Peyer's patch (tissue), 4 donors: Measurements from ENCODE around the gene ADAMTS1. TPM values are rescaled to one million over a fixed set of nuclear protein-coding genes. Genes with fewer than 3 reads are reported as not detected.

ENCODE experiments used
- DNase-seq, 3 donors: peaks; one replicate each; pipeline ENCODE4 v3.0.0-alpha.2; 2017 to 2019
- H3K27ac ChIP-seq, 4 donors: fragments of 200-600 bp; sonication (generic); one replicate each; pipeline ENCODE4 v1.5.1; 2016 to 2019
- H3K27me3 ChIP-seq, 2 donors: fragments of 200-600 bp; sonication (generic); one replicate each; pipeline ENCODE4 v1.5.1; 2019
- H3K36me3 ChIP-seq, 3 donors: fragments of 200-600 bp; sonication (generic); one replicate each; pipeline ENCODE4 v1.5.1; 2016 to 2019
- H3K4me1 ChIP-seq, 4 donors: fragments of 200-600 bp; sonication (generic); one replicate each; pipeline ENCODE4 v1.5.1; 2016 to 2019
- H3K4me3 ChIP-seq, 4 donors: fragments of 200-600 bp; sonication (generic); 1 replicate in 3 of 4; 2 replicates in 1 of 4; pipeline ENCODE4 v1.5.1; 2016 to 2019; ENCODE audit warnings: mild to moderate bottlenecking in 1 of 4
- H3K9me3 ChIP-seq, 4 donors: fragments of 200-600 bp; sonication (generic); one replicate each; pipeline ENCODE4 v1.5.1; 2016 to 2019; ENCODE audit warnings: mild to moderate bottlenecking in 1 of 4
- CTCF ChIP-seq, 6 experiments: fragments of 450-650 bp in 4 of 6; fragments of 200-600 bp in 2 of 6; sonication (generic) in 1 of 6; IDR thresholded peaks; one replicate each; pipeline ENCODE4 v1.5.1; 2017 to 2019; ENCODE audit warnings: antibody characterized with exemption in 6 of 6, mild to moderate bottlenecking in 3 of 6, moderate library complexity in 1 of 6
- POLR2A ChIP-seq, 2 donors: fragments of 450-650 bp; IDR thresholded peaks; one replicate each; pipeline ENCODE4 v1.5.1; 2017; ENCODE audit warnings: antibody characterized with exemption in 2 of 2, mild to moderate bottlenecking in 2 of 2, moderate library complexity in 2 of 2
- total RNA-seq, 4 donors: library from RNA; depleted of rRNA; stranded (reverse); fragments of >200 nt; gene quantifications; one replicate each; pipeline ENCODE4 v1.1.0, GENCODE V29; 2016

The ADAMTS1 gene
- total RNA-seq, 4 donors from 2014 or later: 11.0 to 150 (median 28.8) TPM

GRCh38 chr21:26849428-26850115 lies 4.4 kb upstream of the ADAMTS1 start:
- no peaks in the 10 kb centered on the region for H3K27me3 ChIP-seq
- H3K27ac ChIP-seq: no peak overlapping the region
- DNase-seq: no peak
- H3K36me3 ChIP-seq: no peaks in the 10 kb centered on the region
- no peaks in the 10 kb centered on the region for H3K4me1 ChIP-seq
- no peak overlapping the region for H3K4me3 ChIP-seq
- TF ChIP-seq CTCF (IDR thresholded peaks at IDR 0.05) (peak in 4 of 6 experiments; percentile 26 to 58 (median 44)), POLR2A (IDR thresholded peaks at IDR 0.05) (no peak)
- H3K9me3 ChIP-seq: no peaks in the 10 kb centered on the region

- Histone ChIP-seq H3K27me3 (no peaks in the 10 kb centered on the region), H3K4me1 (peaks cover 0 to 6% (median 0%) of the 10 kb centered on the region in 4 donors), H3K9me3 (no peaks in the 10 kb centered on the region), H3K27ac (no peak overlapping the region), H3K36me3 (no peaks in the 10 kb centered on the region), H3K4me3 (no peak overlapping the region)
- no peak for DNase-seq
- no peak for TF ChIP-seq POLR2A (IDR thresholded peaks at IDR 0.05)
- no peak for TF ChIP-seq CTCF (IDR thresholded peaks at IDR 0.05)
Observed at GRCh38 chr21:26847921-26848320, 2.7 kb upstream of the ADAMTS1 start.

- peak overlapping the region in 3 of 4 donors; percentile 79 to 96 (median 84) for H3K27ac ChIP-seq
- DNase-seq: no peak
- no peaks in the 10 kb centered on the region for H3K36me3 ChIP-seq
- H3K4me1 ChIP-seq: peaks cover 0 to 6% (median 0%) of the 10 kb centered on the region in 4 donors
- H3K4me3 ChIP-seq: peak overlapping the region in 2 of 4 donors; percentile 66 to 71
- no peaks in the 10 kb centered on the region for H3K27me3 ChIP-seq
- no peak for TF ChIP-seq CTCF (IDR thresholded peaks at IDR 0.05)
- no peak for TF ChIP-seq POLR2A (IDR thresholded peaks at IDR 0.05)
- no peaks in the 10 kb centered on the region for H3K9me3 ChIP-seq
Observed at GRCh38 chr21:26847002-26847401, 1.8 kb upstream of the ADAMTS1 start.

- peak overlapping the region; percentile 69 to 96 (median 82) for H3K27ac ChIP-seq
- DNase-seq: peak; percentile 18 to 76 (median 59)
- no peaks in the 10 kb centered on the region for H3K27me3 ChIP-seq
- H3K4me3 ChIP-seq: peak overlapping the region; percentile 45 to 71 (median 56)
- TF ChIP-seq POLR2A (IDR thresholded peaks at IDR 0.05) (peak in 1 of 2 donors; percentile 28), CTCF (IDR thresholded peaks at IDR 0.05) (peak in 1 of 6 experiments; percentile 4)
- peaks cover 0 to 6% (median 0%) of the 10 kb centered on the region in 4 donors for H3K4me1 ChIP-seq
- no peaks in the 10 kb centered on the region for H3K9me3 ChIP-seq
- H3K36me3 ChIP-seq: no peaks in the 10 kb centered on the region
Observed at GRCh38 chr21:26846036-26846931, 1.1 kb upstream of the ADAMTS1 start.

GRCh38 chr21:26845759-26846035 lies 488 bp upstream of the ADAMTS1 start:
- Histone ChIP-seq H3K36me3 (no peaks in the 10 kb centered on the region), H3K4me3 (peak overlapping the region; percentile 45 to 71 (median 56)), H3K27ac (peak overlapping the region; percentile 69 to 96 (median 82)), H3K9me3 (no peaks in the 10 kb centered on the region), H3K4me1 (peaks cover 0 to 6% (median 0%) of the 10 kb centered on the region in 4 donors), H3K27me3 (no peaks in the 10 kb centered on the region)
- TF ChIP-seq CTCF (IDR thresholded peaks at IDR 0.05) (no peak), POLR2A (IDR thresholded peaks at IDR 0.05) (no peak)
- no peak for DNase-seq
